NCI-H2029 treated with DMSO at 0.1 percent for 48 hours (cell line): ENCODE results near the gene ATP5F1B.
A peak's percentile ranks its signal among the peaks of the same experiment; 100 is the strongest.
"Not testable (repeated sequence)": the region's sequence is repeated elsewhere in the genome, so short reads cannot be mapped to it uniquely, and the experiment has no call there.

Experiments used
- DNase-seq: peaks from one replicate; lab custom pipeline; 2025; lab: John Stamatoyannopoulos, UW

ATP5F1B gene

GRCh38 chr12:56645717-56646446, at the start of gene ATP5F1B:
TSS of gene ATP5F1B (minus strand) at chr12:56645984. CDS start at chr12:56645963, 21 bp downstream.
- DNase-seq: peak; percentile 99

DNA sequence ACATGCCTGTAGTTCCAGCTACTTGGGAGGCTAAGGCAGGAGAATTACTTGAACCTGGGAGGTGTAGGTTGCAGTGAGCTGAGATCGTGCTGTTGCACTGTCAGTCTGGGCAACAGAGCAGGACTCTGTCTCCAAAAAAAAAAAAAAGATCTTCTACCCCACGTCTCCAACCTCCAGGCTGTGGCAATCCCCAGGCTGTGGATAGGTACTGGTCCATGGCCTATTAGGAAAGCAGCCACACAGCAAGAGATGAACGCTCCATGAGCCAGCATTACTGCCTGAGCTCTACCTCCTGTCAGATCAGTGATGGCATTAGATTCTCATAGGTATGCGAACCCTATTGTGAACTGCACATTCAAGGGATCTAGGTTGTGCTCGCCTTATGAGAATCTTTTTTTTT, 48.4 kb upstream of the ATP5F1B start:
- no peak for DNase-seq

DNA sequence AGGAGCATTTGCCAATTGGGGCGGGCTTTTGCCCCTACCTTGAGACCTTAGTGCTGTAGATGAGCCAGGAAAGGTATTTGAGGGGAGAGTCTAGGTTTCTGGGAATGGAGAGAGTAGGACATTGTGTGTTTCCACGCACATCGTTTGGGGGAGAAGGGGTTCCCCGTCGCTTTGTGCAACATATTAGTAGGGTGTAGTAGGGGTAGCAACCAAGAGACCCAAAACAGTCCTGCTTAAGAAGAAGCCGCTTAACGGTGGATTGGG, 43.0 kb upstream of the ATP5F1B start:
- DNase-seq: no peak

GRCh38 chr12:56688129-56688845, 42.5 kb upstream of the ATP5F1B start, which contains the start of gene PTGES3:
TSS of gene PTGES3 (minus strand) at chr12:56688284. CDS start at chr12:56687999, 285 bp downstream.
- DNase-seq: peak; percentile 91

DNA sequence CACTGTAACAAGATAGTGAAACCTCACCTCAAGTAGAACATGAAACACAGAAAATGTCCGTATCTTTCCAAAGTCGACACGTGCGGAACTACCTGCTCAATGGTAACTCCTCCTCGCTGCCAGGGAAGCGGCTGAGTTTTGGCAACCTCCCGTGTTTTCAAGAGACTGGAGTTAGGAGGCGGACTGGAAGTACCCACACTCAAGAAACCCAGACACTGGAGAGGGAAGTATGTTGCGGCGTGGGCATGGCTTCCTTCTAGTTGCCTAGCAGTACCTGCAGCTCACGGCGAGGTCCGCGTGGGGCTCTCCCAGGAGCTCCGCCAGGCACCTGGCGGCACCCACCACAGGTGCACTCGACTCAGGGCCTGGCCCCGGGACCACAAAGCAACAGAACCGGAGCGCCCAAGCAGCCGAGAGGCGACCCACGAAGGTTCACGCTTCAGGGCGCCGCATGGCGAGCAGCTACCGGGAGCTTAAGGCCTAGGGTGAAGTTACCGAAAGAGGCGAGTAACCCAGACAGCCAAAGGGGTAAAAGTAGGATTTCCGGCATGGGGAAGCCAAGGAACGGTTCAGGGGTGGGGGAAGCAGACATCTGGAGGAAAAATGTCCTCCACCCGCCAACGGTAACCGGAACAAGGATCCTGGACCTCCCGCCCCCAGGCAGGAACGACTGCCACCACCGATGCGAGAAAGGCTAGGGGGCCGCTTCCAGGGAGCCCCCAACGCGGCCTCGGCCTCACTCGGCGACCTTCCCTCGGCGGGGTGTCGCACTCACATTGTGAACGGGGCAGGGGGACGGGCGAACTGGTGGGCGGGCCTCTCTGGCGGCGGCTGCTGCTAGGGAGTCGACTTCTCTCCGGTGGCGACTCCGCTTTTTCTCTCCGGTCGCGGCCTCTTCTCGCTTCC, 41.7 kb upstream of the ATP5F1B start:
- peak; percentile 49 for DNase-seq

DNA sequence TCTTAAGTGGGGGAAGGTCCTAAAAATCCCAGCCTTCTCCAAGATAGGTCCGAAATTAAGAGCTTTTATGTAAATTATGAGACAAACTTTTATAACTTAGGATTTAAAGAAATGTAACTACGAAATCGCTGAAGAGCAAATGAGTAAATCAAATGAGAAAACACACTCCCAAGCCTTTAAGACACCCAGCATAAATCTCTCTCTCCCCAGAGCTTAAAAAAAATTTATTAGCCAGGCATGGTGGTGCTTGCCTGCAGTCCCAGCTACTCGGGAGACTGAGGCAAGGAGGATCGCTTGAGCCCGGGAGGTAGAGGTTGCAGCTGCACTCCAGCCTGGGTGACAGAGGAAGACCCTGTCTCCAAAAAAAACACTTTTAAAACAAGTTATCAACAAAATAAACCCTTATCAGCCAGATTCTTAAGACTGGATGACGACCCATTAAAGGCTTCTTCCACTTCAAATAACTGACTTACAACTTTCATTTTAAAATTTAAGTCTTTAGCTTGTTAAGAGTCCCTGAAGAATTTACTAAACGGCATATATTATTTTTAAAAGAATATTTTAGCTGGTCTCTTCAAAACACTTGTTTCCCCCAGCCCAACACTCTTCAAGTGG, 39.1 kb upstream of the ATP5F1B start:
- no peak for DNase-seq

- no peak for DNase-seq
Observed at GRCh38 chr12:56682323-56682722, 36.5 kb upstream of the ATP5F1B start.

- no peak for DNase-seq
Observed at GRCh38 chr12:56679883-56680575, 34.2 kb upstream of the ATP5F1B start.

DNA sequence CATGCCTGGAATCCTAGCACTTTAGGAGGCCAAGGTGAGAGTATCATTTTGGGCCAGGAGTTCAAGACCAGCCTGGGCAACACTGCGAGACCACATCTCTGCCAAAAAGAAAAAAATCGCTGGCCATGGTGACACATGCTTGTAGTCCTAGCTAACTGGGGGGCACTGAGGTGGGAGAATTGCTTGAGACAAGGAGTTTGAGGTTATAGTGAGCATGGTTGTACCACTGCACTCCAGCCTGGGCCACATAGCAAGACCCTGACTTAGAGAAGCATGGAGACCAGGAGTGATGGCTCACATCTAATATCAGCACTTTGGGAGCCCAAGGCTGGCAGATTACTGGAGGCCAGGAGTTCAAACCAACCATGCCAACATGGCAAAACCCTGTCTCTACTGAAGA, 33.1 kb upstream of the ATP5F1B start:
- DNase-seq: no peak

- DNase-seq: no peak
Observed at GRCh38 chr12:56677680-56678079, 31.9 kb upstream of the ATP5F1B start.

DNA sequence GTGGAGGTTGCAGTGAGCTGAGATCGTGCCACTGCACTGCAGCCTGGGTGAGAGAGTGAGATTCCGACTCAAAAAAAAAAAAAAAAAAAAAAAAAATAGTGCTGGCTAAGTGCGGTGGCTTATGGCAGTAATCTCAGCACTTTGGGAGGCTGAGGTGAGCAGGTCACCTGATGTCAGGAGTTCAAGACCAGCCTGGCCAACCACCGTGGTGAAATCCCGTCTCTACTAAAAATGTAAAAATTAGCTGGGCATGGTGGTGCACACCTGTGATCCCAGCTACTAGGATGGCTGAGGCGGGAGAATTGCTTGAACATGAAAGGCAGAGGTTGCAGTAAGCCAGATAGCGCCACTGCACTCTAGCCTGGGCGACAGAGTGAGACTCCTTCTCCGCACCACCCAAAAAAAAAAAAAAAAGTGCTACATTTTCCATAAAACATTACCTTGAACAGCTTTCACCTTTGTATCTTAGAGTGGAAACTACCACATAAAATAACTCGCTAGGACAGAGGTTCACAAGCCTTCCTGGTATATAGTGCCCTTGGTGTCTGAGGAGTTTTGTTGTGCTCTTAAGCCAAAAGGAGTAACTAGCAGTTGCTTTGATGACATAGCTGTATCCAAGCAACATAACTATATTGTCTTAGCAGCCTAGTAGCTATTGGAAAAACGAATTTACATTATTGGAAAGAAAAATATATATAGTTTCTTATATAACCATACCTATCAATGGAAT, 31.2 kb upstream of the ATP5F1B start:
- no peak for DNase-seq

GRCh38 chr12:56671608-56672007, 25.8 kb upstream of the ATP5F1B start:
- no peak for DNase-seq

- DNase-seq: no peak
Observed at GRCh38 chr12:56670836-56671235, 25.1 kb upstream of the ATP5F1B start.

- DNase-seq: no peak
Observed at GRCh38 chr12:56668197-56668457, 22.3 kb upstream of the ATP5F1B start.

- no peak for DNase-seq
Observed at GRCh38 chr12:56661979-56662638, 16.3 kb upstream of the ATP5F1B start.

- no peak for DNase-seq
Observed at GRCh38 chr12:56661560-56661959, 15.8 kb upstream of the ATP5F1B start.

DNA sequence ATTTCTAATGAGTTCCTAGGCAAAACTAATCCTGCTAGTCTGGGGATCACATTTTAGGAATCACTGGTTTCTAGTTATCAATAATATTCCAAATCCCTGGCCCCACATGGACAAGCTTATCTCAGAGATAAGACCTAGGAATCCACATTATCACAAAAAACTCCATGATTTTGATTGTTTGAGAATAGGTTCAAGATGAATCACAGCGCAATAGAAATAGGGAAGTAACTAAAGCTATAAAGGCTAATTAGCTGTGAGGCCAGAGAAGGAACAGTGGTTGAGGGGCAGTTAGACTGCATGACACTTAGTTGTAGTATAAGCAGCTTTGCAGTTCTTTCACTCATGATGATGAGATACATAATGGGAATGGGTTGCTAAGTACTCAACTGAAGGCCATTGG, 13.1 kb upstream of the ATP5F1B start:
- no peak for DNase-seq

- no peak for DNase-seq
Observed at GRCh38 chr12:56657416-56658379, 11.9 kb upstream of the ATP5F1B start.

DNA sequence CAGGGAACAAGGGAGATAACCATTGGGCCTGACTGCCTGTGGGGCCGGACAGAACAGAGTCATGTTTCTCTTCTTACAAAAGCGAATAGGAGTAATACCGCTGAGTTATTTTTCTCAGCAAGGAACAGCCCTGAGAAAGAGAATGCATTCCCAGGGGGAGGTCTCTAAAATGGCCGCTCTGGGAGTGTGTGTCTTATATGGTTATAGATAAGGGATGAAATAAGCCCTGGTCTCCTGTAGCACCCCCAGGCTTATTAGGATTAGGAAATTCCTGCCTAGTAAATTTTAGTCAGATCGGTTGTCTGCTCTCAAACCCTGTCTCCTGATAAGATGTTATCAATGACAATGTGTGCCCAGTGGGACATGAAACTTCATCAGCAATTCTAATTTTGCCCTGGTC, 8.0 kb upstream of the ATP5F1B start:
- DNase-seq: not testable (repeated sequence)
